HepG2 (cell line): Measurements from ENCODE around the gene VWA3A. TPM values are rescaled to one million over a fixed set of nuclear protein-coding genes. Genes with fewer than 3 reads are reported as not detected.
A peak's percentile ranks its signal among the peaks of the same experiment; 100 is the strongest.

Source experiments
- ETV5 ChIP-seq: IDR thresholded peaks from 2 replicates; pipeline ENCODE4 v1.6.1; 2018; ENCODE audit warnings: missing biosample characterization, missing genetic modification reagents, inconsistent platforms, borderline replicate concordance
- HDAC2 ChIP-seq: sonication (generic); formaldehyde crosslinking; IDR thresholded peaks from 2 replicates; pipeline ENCODE4 v1.4.0; 2020; ENCODE audit warnings: missing genetic modification reagents
- HES4 ChIP-seq: sonication (generic); formaldehyde crosslinking; IDR thresholded peaks from 2 replicates; pipeline ENCODE4 v1.9.0; 2021; ENCODE audit warnings: mild to moderate bottlenecking, missing genetic modification reagents, borderline replicate concordance
- HNRNPUL1 ChIP-seq: fragments of 200-400 bp; formaldehyde crosslinking; IDR thresholded peaks from 2 replicates; pipeline ENCODE4 v1.6.1; 2017; ENCODE audit warnings: low read depth, mild to moderate bottlenecking, low read length, moderate library complexity
- JUNB ChIP-seq: sonication (generic); formaldehyde crosslinking; IDR thresholded peaks from 2 replicates; pipeline ENCODE4 v1.8.0; 2022; ENCODE audit warnings: missing genetic modification reagents, mild to moderate bottlenecking, borderline replicate concordance
- KDM2A ChIP-seq: sonication (generic); formaldehyde crosslinking; IDR thresholded peaks from 2 replicates; pipeline ENCODE4 v1.4.0; 2020; ENCODE audit warnings: low read depth, missing genetic modification reagents, borderline replicate concordance
- MED1 ChIP-seq: sonication (generic); formaldehyde crosslinking; IDR thresholded peaks from 2 replicates; pipeline ENCODE4 v1.4.0; 2020; ENCODE audit warnings: missing genetic modification reagents
- PHF20 ChIP-seq: sonication (generic); formaldehyde crosslinking; IDR thresholded peaks from 2 replicates; pipeline ENCODE4 v1.5.0; 2020; ENCODE audit warnings: mild to moderate bottlenecking, missing genetic modification reagents
- SRSF4 ChIP-seq: fragments of 200-400 bp; formaldehyde crosslinking; IDR thresholded peaks from one replicate; pipeline ENCODE4 v1.6.1; 2018; ENCODE audit warnings: mild to moderate bottlenecking, low read depth, low read length, moderate library complexity; ENCODE audit not compliant: poor library complexity, severe bottlenecking
- XBP1 ChIP-seq: sonication (generic); formaldehyde crosslinking; IDR thresholded peaks from 2 replicates; pipeline ENCODE4 v1.5.0; 2020; ENCODE audit warnings: missing genetic modification reagents
- ZKSCAN5 ChIP-seq: sonication (generic); formaldehyde crosslinking; IDR thresholded peaks from 2 replicates; pipeline ENCODE4 v1.5.1; 2020; ENCODE audit warnings: mild to moderate bottlenecking, missing genetic modification reagents
- ZNF331 ChIP-seq: sonication (generic); formaldehyde crosslinking; IDR thresholded peaks from 2 replicates; pipeline ENCODE4 v1.4.0; 2020; ENCODE audit warnings: missing genetic modification reagents
- ZNF746 ChIP-seq: sonication (generic); formaldehyde crosslinking; IDR thresholded peaks from 2 replicates; pipeline ENCODE4 v1.8.0; 2022; ENCODE audit warnings: mild to moderate bottlenecking, missing genetic modification reagents
- ZNF83 ChIP-seq: sonication (generic); formaldehyde crosslinking; IDR thresholded peaks from 2 replicates; pipeline ENCODE4 v1.4.0; 2020; ENCODE audit warnings: missing genetic modification reagents, mild to moderate bottlenecking, borderline replicate concordance
- ZNF883 ChIP-seq: sonication (generic); formaldehyde crosslinking; IDR thresholded peaks from 2 replicates; pipeline ENCODE4 v1.5.1; 2020; ENCODE audit warnings: mild to moderate bottlenecking, missing genetic modification reagents; ENCODE audit errors: not compliant biosample characterization
- polyA plus RNA-seq, 8 experiments: library from polyadenylated mRNA; depleted of rRNA in 3 of 8; stranded (reverse) in 7 of 8; unstranded in 1 of 8; fragments of >200 nt; fragmentation: Illumina TruSeq in 4 of 8; extraction: Trizol in 4 of 8; gene quantifications; 2 replicates each; pipeline versions ENCODE4 v1.2.1 to v1.2.3, GENCODE V29; 2011 to 2016; ENCODE audit warnings: low read depth in 4 of 8, missing spikeins in 1 of 8, mixed read lengths in 1 of 8; ENCODE audit not compliant: insufficient read depth in 1 of 8
- total RNA-seq, 5 experiments: library from RNA; depleted of rRNA; stranded (reverse); fragments of >200 nt; fragmentation: Illumina TruSeq; extraction: Trizol; gene quantifications; 2 replicates each; pipeline ENCODE4 v1.2.3, GENCODE V29; 2016; ENCODE audit warnings: low read depth in 1 of 5
- TF ChIP-seq, protein P1 (sequence below): sonication (generic); formaldehyde crosslinking; IDR thresholded peaks from 2 replicates; pipeline ENCODE4 v1.5.1; 2020; ENCODE audit warnings: mild to moderate bottlenecking, missing genetic modification reagents, moderate library complexity
- TF ChIP-seq, protein P2 (sequence below): sonication (generic); formaldehyde crosslinking; IDR thresholded peaks from 2 replicates; pipeline ENCODE4 v1.5.1; 2020; ENCODE audit warnings: missing genetic modification reagents, mild to moderate bottlenecking, borderline replicate concordance
- TF ChIP-seq, protein P3 (sequence below): IDR thresholded peaks from 2 replicates; pipeline ENCODE4 v1.6.1; 2012; ENCODE audit warnings: low read depth, low read length, improper control_type of control experiment
- TF ChIP-seq, protein P4 (sequence below): sonication (generic); formaldehyde crosslinking; IDR thresholded peaks from 2 replicates; pipeline ENCODE4 v1.4.0; 2020; ENCODE audit warnings: mild to moderate bottlenecking, missing genetic modification reagents, borderline replicate concordance

VWA3A gene
- total and polyA plus RNA-seq, 2 of the 13 experiments (the other 11 are each of a cell fraction or from before 2014, with no cell fraction given), result 0.03 to 0.07 TPM

DNA sequence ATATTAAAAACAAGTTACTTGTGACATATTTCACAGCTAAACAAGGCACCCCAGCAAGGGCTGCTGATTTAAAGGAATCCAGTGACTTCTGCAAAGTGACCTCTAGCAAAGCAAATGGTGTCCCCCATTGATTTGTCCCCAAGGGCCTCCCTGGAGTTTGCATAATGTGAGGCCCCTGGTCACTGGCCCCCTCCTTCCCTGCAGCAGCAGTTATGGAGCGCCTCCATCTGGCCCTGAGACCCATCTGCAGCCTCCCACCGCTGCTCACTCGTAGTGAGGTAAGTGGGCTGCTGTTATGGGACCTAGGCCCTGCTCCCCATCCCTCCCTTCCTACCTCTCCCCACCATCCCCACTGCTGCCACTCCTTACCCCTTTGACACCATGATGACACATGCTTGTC is 94.2 kb downstream of the VWA3A start (continued):
- TF ChIP-seq, protein P1, sequence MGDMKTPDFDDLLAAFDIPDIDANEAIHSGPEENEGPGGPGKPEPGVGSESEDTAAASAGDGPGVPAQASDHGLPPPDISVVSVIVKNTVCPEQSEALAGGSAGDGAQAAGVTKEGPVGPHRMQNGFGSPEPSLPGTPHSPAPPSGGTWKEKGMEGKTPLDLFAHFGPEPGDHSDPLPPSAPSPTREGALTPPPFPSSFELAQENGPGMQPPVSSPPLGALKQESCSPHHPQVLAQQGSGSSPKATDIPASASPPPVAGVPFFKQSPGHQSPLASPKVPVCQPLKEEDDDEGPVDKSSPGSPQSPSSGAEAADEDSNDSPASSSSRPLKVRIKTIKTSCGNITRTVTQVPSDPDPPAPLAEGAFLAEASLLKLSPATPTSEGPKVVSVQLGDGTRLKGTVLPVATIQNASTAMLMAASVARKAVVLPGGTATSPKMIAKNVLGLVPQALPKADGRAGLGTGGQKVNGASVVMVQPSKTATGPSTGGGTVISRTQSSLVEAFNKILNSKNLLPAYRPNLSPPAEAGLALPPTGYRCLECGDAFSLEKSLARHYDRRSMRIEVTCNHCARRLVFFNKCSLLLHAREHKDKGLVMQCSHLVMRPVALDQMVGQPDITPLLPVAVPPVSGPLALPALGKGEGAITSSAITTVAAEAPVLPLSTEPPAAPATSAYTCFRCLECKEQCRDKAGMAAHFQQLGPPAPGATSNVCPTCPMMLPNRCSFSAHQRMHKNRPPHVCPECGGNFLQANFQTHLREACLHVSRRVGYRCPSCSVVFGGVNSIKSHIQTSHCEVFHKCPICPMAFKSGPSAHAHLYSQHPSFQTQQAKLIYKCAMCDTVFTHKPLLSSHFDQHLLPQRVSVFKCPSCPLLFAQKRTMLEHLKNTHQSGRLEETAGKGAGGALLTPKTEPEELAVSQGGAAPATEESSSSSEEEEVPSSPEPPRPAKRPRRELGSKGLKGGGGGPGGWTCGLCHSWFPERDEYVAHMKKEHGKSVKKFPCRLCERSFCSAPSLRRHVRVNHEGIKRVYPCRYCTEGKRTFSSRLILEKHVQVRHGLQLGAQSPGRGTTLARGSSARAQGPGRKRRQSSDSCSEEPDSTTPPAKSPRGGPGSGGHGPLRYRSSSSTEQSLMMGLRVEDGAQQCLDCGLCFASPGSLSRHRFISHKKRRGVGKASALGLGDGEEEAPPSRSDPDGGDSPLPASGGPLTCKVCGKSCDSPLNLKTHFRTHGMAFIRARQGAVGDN, result peak; percentile 42; the same call in 1 of the 2 replicates
- TF ChIP-seq ZNF883 (CRISPR knock-in tag) (no peak), ZNF746 (no peak), HNRNPUL1 (no peak), HES4 (CRISPR knock-in tag) (no peak), KDM2A (CRISPR knock-in tag) (no peak), ZNF83 (CRISPR knock-in tag) (no peak), JUNB (CRISPR knock-in tag) (no peak), ZNF331 (CRISPR knock-in tag) (no peak), MED1 (CRISPR knock-in tag) (no peak), PHF20 (CRISPR knock-in tag) (no peak), XBP1 (CRISPR knock-in tag) (no peak), ETV5 (CRISPR knock-in tag) (no peak), SRSF4 (no peak), HDAC2 (CRISPR knock-in tag) (no peak), ZKSCAN5 (CRISPR knock-in tag) (no peak)
- TF ChIP-seq, protein P2, sequence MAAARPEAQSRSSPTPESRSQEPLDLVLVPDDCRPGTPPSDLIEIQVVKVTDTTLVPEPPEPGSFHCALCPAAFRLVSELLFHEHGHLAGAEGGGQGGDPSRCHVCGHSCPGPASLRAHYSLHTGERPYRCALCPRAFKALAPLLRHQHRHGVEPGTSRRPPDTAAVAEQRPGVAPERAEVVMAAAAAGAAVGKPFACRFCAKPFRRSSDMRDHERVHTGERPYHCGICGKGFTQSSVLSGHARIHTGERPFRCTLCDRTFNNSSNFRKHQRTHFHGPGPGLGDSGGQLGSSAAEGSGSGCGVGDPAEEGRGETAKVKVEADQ (CRISPR knock-in tag), result no peak
- TF ChIP-seq, protein P3, sequence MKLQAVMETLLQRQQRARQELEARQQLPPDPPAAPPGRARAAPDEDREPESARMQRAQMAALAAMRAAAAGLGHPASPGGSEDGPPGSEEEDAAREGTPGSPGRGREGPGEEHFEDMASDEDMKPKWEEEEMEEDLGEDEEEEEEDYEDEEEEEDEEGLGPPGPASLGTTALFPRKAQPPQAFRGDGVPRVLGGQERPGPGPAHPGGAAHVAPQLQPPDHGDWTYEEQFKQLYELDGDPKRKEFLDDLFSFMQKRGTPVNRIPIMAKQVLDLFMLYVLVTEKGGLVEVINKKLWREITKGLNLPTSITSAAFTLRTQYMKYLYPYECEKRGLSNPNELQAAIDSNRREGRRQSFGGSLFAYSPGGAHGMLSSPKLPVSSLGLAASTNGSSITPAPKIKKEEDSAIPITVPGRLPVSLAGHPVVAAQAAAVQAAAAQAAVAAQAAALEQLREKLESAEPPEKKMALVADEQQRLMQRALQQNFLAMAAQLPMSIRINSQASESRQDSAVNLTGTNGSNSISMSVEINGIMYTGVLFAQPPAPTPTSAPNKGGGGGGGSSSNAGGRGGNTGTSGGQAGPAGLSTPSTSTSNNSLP, result no peak
- TF ChIP-seq, protein P4, sequence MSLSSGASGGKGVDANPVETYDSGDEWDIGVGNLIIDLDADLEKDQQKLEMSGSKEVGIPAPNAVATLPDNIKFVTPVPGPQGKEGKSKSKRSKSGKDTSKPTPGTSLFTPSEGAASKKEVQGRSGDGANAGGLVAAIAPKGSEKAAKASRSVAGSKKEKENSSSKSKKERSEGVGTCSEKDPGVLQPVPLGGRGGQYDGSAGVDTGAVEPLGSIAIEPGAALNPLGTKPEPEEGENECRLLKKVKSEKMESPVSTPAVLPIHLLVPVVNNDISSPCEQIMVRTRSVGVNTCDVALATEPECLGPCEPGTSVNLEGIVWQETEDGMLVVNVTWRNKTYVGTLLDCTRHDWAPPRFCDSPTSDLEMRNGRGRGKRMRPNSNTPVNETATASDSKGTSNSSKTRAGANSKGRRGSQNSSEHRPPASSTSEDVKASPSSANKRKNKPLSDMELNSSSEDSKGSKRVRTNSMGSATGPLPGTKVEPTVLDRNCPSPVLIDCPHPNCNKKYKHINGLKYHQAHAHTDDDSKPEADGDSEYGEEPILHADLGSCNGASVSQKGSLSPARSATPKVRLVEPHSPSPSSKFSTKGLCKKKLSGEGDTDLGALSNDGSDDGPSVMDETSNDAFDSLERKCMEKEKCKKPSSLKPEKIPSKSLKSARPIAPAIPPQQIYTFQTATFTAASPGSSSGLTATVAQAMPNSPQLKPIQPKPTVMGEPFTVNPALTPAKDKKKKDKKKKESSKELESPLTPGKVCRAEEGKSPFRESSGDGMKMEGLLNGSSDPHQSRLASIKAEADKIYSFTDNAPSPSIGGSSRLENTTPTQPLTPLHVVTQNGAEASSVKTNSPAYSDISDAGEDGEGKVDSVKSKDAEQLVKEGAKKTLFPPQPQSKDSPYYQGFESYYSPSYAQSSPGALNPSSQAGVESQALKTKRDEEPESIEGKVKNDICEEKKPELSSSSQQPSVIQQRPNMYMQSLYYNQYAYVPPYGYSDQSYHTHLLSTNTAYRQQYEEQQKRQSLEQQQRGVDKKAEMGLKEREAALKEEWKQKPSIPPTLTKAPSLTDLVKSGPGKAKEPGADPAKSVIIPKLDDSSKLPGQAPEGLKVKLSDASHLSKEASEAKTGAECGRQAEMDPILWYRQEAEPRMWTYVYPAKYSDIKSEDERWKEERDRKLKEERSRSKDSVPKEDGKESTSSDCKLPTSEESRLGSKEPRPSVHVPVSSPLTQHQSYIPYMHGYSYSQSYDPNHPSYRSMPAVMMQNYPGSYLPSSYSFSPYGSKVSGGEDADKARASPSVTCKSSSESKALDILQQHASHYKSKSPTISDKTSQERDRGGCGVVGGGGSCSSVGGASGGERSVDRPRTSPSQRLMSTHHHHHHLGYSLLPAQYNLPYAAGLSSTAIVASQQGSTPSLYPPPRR (CRISPR knock-in tag), result no peak
